Neural progenitor cell (in vitro differentiated cells): ENCODE results near the gene MIR17HG. TPM values are rescaled to one million over a fixed set of nuclear protein-coding genes. Genes with fewer than 3 reads are reported as not detected.

Experiments
- DNase-seq: peaks from one replicate; pipeline ENCODE4 v3.0.0-alpha.2; 2016; ENCODE audit warnings: low spot score
- H2AFZ ChIP-seq: fragments of 200-600 bp; sonication (generic); replicated peaks from 2 replicates; pipeline ENCODE4 v1.6.1; 2016; ENCODE audit warnings: antibody characterized with exemption
- H3F3A ChIP-seq: fragments of 200-600 bp; sonication (generic); 2 replicates; pipeline ENCODE4 v1.6.1; 2016; ENCODE audit warnings: antibody characterized with exemption, low read depth
- H3K27ac ChIP-seq: fragments of 200-600 bp; sonication (generic); 2 replicates; pipeline ENCODE4 v1.5.1; 2016; ENCODE audit warnings: mild to moderate bottlenecking
- H3K27me3 ChIP-seq: fragments of 200-600 bp; sonication (generic); 2 replicates; pipeline ENCODE4 v1.6.1; 2016; ENCODE audit warnings: mild to moderate bottlenecking, moderate library complexity
- H3K36me3 ChIP-seq: fragments of 200-600 bp; sonication (generic); 2 replicates; pipeline ENCODE4 v1.5.1; 2016
- H3K4me1 ChIP-seq: fragments of 200-600 bp; sonication (generic); 2 replicates; pipeline ENCODE4 v1.6.1; 2016; ENCODE audit warnings: mixed run types
- H3K4me2 ChIP-seq: fragments of 200-600 bp; sonication (generic); 2 replicates; pipeline ENCODE4 v1.6.1; 2016
- H3K4me3 ChIP-seq: fragments of 200-600 bp; sonication (generic); 2 replicates; pipeline ENCODE4 v1.5.1; 2016
- H3K79me2 ChIP-seq: fragments of 200-600 bp; sonication (generic); 2 replicates; pipeline ENCODE4 v1.6.1; 2016; ENCODE audit warnings: low read depth
- H3K9ac ChIP-seq: fragments of 200-600 bp; sonication (generic); 2 replicates; pipeline ENCODE4 v1.6.1; 2016
- H3K9me3 ChIP-seq: fragments of 200-600 bp; sonication (generic); 2 replicates; pipeline ENCODE4 v1.5.1; 2016; ENCODE audit warnings: low read depth
- H4K20me1 ChIP-seq: fragments of 200-600 bp; sonication (generic); 2 replicates; pipeline ENCODE4 v1.6.1; 2016; ENCODE audit warnings: low read depth
- H3K27ac Mint-ChIP-seq: 3 replicates; pipeline ENCODE4 v1.8.0; 2021; ENCODE audit warnings: mixed read lengths
- H3K27me3 Mint-ChIP-seq: 2 replicates; pipeline ENCODE4 v1.8.0; 2022; ENCODE audit warnings: low read depth, mild to moderate bottlenecking, inconsistent platforms, moderate library complexity, mixed read lengths; ENCODE audit not compliant: insufficient read depth
- H3K36me3 Mint-ChIP-seq: 3 replicates; pipeline ENCODE4 v1.8.0; 2021; ENCODE audit warnings: mixed read lengths
- H3K4me1 Mint-ChIP-seq: 3 replicates; pipeline ENCODE4 v1.8.0; 2021; ENCODE audit warnings: mixed read lengths
- H3K4me3 Mint-ChIP-seq: 3 replicates; pipeline ENCODE4 v1.8.0; 2021; ENCODE audit warnings: mild to moderate bottlenecking, moderate library complexity, mixed read lengths
- H3K9me3 Mint-ChIP-seq: 3 replicates; pipeline ENCODE4 v1.8.0; 2020; ENCODE audit warnings: mixed read lengths
- EZH2 ChIP-seq: fragments of 200-600 bp; sonication (generic); IDR thresholded peaks from 2 replicates; pipeline ENCODE4 v1.6.1; 2017; ENCODE audit warnings: antibody characterized with exemption, mild to moderate bottlenecking, moderate library complexity
- EZH2phosphoT487 ChIP-seq: fragments of 200-600 bp; sonication (generic); IDR thresholded peaks from 2 replicates; pipeline ENCODE4 v1.6.1; 2017; ENCODE audit warnings: antibody characterized with exemption
- total RNA-seq: library from RNA; depleted of rRNA; stranded (reverse); fragments of >200 nt; gene quantifications from 2 replicates; pipeline ENCODE4 v1.2.3, GENCODE V29; 2015; ENCODE audit warnings: low replicate concordance
- TF ChIP-seq, protein P1 (sequence below): fragments of 200-600 bp; sonication (generic); IDR thresholded peaks from 2 replicates; pipeline ENCODE4 v1.5.1; 2017; ENCODE audit warnings: antibody characterized with exemption, mild to moderate bottlenecking

MIR17HG gene
- total RNA-seq, 1 donor from 2014 or later, result 69.7 TPM

DNA sequence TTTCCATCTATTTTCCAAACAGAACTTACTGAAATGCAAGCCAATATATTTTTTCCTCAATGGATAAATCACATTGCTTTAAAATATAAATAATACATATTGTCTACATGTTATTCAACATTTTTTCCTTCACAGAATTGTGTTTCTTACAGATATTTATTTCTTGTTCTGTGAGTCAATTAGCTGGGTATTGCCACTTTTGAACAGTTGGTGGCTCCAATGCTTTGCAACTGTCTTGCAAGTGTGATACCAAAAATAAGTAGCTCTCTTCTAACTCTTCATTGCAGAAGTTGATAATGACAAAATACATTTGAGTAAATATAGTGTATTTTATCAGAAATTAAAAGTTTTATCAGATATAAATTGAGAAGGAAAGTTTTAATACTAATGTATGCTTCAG, 33.9 kb downstream of the MIR17HG start:
- DNase-seq, result peak; percentile 28
- TF ChIP-seq EZH2 (no peak), EZH2phosphoT487 (no peak)
- TF ChIP-seq, protein P1, sequence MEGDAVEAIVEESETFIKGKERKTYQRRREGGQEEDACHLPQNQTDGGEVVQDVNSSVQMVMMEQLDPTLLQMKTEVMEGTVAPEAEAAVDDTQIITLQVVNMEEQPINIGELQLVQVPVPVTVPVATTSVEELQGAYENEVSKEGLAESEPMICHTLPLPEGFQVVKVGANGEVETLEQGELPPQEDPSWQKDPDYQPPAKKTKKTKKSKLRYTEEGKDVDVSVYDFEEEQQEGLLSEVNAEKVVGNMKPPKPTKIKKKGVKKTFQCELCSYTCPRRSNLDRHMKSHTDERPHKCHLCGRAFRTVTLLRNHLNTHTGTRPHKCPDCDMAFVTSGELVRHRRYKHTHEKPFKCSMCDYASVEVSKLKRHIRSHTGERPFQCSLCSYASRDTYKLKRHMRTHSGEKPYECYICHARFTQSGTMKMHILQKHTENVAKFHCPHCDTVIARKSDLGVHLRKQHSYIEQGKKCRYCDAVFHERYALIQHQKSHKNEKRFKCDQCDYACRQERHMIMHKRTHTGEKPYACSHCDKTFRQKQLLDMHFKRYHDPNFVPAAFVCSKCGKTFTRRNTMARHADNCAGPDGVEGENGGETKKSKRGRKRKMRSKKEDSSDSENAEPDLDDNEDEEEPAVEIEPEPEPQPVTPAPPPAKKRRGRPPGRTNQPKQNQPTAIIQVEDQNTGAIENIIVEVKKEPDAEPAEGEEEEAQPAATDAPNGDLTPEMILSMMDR, result peak; percentile 58
- H3K27me3 Mint-ChIP-seq, result no peaks in the 10 kb centered on the region
- Histone ChIP-seq H3K27ac (no peak overlapping the region), H3K9me3 (no peaks in the 10 kb centered on the region), H3K27me3 (no peaks in the 10 kb centered on the region), H2AFZ (no peak overlapping the region), H3K9ac (no peak overlapping the region), H3K36me3 (no peaks in the 10 kb centered on the region), H3K4me2 (no peak overlapping the region), H3F3A (no peaks in the 10 kb centered on the region), H3K79me2 (no peaks in the 10 kb centered on the region), H3K4me3 (no peak overlapping the region), H3K4me1 (no peaks in the 10 kb centered on the region), H4K20me1 (no peaks in the 10 kb centered on the region)
- H3K36me3 Mint-ChIP-seq, result no peaks in the 10 kb centered on the region
- no peak overlapping the region for H3K4me3 Mint-ChIP-seq
- no peak overlapping the region for H3K27ac Mint-ChIP-seq
- no peaks in the 10 kb centered on the region for H3K4me1 Mint-ChIP-seq
- no peaks in the 10 kb centered on the region for H3K9me3 Mint-ChIP-seq

DNA sequence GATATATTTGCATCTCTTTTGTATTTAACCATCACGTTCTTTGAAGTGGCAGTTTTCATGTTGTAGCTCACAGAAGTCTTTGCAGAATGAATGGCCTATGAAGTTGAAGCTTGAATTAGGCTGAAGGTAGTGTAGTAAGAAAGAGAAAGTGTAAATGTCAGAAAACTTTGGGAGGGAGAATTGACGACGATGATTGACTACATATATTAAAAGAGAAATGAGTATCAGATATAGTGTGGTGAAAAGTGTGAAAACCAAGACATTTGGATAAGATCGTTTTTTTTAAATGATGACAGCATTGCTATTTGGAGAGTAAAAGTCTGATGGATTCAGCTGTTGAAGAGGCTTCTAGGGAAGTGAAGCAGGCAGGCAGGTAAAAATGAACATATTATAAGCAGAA, 36.3 kb downstream of the MIR17HG start:
- no peaks in the 10 kb centered on the region for H3K36me3 ChIP-seq
- no peaks in the 10 kb centered on the region for H4K20me1 ChIP-seq
- H3K9me3 ChIP-seq, result no peaks in the 10 kb centered on the region
- no peak overlapping the region for H3K27ac ChIP-seq
- no peaks in the 10 kb centered on the region for H3K36me3 Mint-ChIP-seq
- H3K4me3 Mint-ChIP-seq, result no peak overlapping the region
- no peaks in the 10 kb centered on the region for H3K27me3 Mint-ChIP-seq
- H3K4me1 Mint-ChIP-seq, result no peaks in the 10 kb centered on the region
- H3K4me3 ChIP-seq, result no peak overlapping the region
- no peaks in the 10 kb centered on the region for H3K79me2 ChIP-seq
- H3K4me1 ChIP-seq, result no peaks in the 10 kb centered on the region
- H3K9ac ChIP-seq, result no peak overlapping the region
- H3K9me3 Mint-ChIP-seq, result no peaks in the 10 kb centered on the region
- no peaks in the 10 kb centered on the region for H3F3A ChIP-seq
- H3K4me2 ChIP-seq, result no peak overlapping the region
- H3K27me3 ChIP-seq, result no peaks in the 10 kb centered on the region
- DNase-seq, result no peak
- no peak overlapping the region for H2AFZ ChIP-seq
- TF ChIP-seq EZH2phosphoT487, result no peak
- TF ChIP-seq, protein P1, result no peak
- TF ChIP-seq EZH2, result no peak
- no peak overlapping the region for H3K27ac Mint-ChIP-seq

DNA sequence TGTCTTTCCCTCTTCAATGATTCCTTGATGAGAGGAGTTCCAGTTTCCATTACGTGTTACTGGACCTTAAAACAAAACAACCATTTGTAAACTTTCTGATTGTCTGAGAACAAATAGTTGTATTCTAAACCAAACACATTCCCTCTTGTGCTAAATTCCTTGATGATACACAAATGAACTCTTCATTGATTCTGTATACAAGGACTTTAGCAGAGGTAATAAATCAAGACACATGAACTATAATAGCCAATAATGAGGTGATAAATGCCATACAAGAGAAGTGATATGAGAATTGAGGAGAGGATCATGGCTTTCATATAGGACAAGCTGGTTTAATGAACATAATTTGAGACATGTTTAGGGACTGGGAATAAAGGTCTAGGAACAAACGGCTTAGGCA, 37.4 kb downstream of the MIR17HG start:
- no peak overlapping the region for H3K9ac ChIP-seq
- no peaks in the 10 kb centered on the region for H3K79me2 ChIP-seq
- H3K4me3 ChIP-seq, result no peak overlapping the region
- no peak for DNase-seq
- no peaks in the 10 kb centered on the region for H3K36me3 ChIP-seq
- no peak overlapping the region for H3K4me3 Mint-ChIP-seq
- no peaks in the 10 kb centered on the region for H3K27me3 Mint-ChIP-seq
- H3K27ac Mint-ChIP-seq, result no peak overlapping the region
- no peak overlapping the region for H3K27ac ChIP-seq
- no peak overlapping the region for H2AFZ ChIP-seq
- TF ChIP-seq EZH2phosphoT487 (no peak), EZH2 (no peak)
- TF ChIP-seq, protein P1, result no peak
- H3K9me3 Mint-ChIP-seq, result no peaks in the 10 kb centered on the region
- H3K4me2 ChIP-seq, result no peak overlapping the region
- no peaks in the 10 kb centered on the region for H4K20me1 ChIP-seq
- no peaks in the 10 kb centered on the region for H3K4me1 ChIP-seq
- H3K9me3 ChIP-seq, result no peaks in the 10 kb centered on the region
- H3K36me3 Mint-ChIP-seq, result no peaks in the 10 kb centered on the region
- H3K27me3 ChIP-seq, result no peaks in the 10 kb centered on the region
- H3K4me1 Mint-ChIP-seq, result no peaks in the 10 kb centered on the region
- no peaks in the 10 kb centered on the region for H3F3A ChIP-seq
